C4-2B (cell line): ENCODE measurements around the gene LEO1.
"Not testable (repeated sequence)": the region's sequence is repeated elsewhere in the genome, so short reads cannot be mapped to it uniquely, and the experiment has no call there.

Experiments
- H3K27ac ChIP-seq: fragments of 450-650 bp; 2 replicates; pipeline ENCODE4 v1.5.1; 2017
- ZFX ChIP-seq: fragments of 450-650 bp; IDR thresholded peaks from 2 replicates; pipeline ENCODE4 v1.6.1; 2017
- TF ChIP-seq, protein P1 (sequence below): fragments of 450-650 bp; conservative IDR thresholded peaks from 2 replicates; pipeline ENCODE4 v1.5.1; 2017; ENCODE audit warnings: mild to moderate bottlenecking

LEO1 gene

DNA sequence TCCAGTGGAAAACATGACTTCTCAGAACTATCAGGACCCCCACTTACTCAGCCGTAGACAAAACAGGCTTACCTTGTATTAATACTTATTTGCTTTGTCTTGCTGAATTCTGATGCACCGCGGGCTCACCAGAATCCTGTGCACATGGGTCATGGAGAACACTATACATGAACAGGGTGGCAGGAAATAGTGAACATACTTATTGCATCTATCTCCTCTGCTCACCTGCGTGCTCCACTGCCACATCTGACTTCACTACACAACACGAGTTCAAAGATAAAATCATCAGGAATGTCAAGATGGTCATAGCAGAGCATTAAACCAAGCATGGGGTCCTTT, 36.8 kb upstream of the LEO1 start:
- TF ChIP-seq, protein P1, sequence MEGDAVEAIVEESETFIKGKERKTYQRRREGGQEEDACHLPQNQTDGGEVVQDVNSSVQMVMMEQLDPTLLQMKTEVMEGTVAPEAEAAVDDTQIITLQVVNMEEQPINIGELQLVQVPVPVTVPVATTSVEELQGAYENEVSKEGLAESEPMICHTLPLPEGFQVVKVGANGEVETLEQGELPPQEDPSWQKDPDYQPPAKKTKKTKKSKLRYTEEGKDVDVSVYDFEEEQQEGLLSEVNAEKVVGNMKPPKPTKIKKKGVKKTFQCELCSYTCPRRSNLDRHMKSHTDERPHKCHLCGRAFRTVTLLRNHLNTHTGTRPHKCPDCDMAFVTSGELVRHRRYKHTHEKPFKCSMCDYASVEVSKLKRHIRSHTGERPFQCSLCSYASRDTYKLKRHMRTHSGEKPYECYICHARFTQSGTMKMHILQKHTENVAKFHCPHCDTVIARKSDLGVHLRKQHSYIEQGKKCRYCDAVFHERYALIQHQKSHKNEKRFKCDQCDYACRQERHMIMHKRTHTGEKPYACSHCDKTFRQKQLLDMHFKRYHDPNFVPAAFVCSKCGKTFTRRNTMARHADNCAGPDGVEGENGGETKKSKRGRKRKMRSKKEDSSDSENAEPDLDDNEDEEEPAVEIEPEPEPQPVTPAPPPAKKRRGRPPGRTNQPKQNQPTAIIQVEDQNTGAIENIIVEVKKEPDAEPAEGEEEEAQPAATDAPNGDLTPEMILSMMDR = no peak
- TF ChIP-seq ZFX = no peak
- peak overlapping the region; percentile 62 for H3K27ac ChIP-seq

DNA sequence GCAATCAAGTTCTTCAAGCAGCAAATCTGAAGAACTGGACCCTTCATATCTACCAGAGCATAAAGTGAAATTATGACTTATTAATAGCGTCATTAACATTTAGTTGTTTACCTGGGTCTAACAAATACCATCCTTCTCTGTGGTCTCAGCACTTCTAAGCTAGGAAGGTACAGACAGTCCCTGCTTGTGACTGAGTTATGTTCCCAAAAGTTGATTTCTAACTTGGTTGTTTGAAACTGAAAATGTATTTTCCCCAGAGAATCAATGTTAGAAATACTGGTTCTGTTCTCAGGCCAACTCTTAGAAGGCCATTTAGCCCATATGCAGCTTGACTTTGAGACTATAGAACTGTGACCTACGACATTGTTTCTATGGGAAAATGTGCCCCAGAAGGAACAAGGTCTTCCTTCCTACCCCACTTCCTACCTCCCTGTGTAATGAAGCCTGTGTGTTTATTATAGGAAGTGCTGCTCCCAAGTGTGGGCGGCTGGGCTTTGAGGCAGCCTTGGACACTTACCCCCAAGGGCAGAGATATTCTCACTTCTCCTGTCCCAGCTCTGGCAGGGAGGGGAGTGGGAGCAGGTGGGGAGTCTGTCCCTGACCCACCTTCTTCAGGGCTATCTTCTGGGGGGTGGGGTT, 35.2 kb upstream of the LEO1 start:
- TF ChIP-seq, protein P1 = no peak
- no peak for TF ChIP-seq ZFX

DNA sequence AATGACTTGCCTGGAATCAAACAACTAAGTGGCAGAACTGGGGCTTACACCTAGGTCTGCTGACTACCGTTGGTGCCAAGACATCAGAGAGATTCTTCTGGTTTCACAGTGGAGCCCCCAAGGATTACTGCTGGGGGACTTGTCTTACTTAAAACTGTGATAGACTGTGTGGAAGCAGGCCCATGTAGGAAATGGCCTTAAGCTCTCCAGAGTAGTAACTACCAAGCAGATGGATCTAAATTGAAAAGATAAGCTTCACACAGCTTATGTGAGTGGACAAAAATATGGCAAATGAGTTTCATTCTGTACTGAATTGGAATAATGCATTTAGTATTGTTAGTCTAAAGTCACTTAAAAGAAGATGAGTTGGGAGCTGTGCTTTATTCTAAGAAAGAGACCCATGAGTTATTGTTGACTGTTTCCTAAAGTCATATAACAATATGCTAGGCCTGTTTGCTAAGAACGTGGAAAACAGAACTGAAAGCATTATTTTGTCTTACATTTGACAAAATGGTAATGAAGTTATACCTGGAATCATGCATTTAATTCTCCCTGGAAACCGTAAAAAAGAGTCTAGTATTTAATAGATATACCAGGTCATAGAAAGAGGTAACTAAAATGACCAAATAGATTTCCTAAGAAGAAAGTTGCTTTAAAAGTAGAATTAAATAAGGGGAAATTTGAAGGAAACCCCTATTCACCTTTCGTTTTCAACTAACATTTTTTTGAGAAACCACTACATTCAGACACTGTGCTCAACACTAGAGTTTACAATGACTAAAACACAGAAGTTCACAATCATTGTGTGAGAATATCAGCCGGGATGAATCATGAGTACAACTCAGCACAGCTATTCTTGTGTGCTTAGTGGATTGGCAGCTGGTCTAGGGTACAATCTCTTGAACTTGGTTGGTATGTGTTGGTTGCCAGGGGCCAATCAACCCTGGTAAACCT, 34.4 kb upstream of the LEO1 start:
- H3K27ac ChIP-seq = no peak overlapping the region
- TF ChIP-seq ZFX = no peak
- TF ChIP-seq, protein P1 = no peak

More for the DNA sequence above, 35.2 kb upstream of the LEO1 start:
- no peak overlapping the region for H3K27ac ChIP-seq

DNA sequence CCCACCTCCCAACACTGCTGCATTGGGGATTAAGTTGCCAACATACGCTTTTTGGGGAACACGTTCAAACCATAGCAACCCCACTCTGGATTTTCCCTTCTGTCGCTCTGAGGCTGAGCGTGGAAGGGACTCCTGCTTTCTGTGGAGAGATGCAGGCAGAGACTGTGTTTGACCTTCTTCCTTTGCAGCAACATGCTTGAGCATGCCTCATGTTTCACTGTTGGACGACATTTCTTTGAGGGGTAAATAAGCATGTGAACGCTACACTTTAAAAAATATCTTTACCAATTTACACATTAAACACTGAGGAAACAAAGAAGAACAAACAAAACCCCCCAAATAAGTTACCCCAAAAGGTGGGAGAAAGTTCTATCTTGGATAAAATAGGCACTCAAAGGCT, 33.2 kb upstream of the LEO1 start:
- TF ChIP-seq, protein P1 = no peak
- no peak for TF ChIP-seq ZFX
- H3K27ac ChIP-seq = no peak overlapping the region

DNA sequence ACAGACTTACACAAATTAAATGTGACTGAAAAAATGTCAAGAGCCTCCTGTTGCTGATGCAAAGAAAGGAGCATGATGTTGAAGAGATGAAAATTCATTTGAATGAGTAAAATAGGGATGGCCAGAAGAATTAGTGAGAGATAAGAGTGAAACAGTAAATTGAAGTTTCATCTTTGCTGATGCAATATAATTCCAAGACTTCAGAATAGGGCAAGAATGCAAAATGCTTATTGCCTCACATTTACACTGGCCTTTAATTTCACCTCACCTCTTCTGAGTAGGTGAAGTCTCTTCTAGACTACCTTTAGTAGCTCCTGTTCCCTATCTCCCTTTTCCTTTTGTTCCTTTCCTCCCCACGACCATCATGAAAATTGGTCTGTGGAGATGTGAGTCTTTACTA, 32.1 kb upstream of the LEO1 start:
- TF ChIP-seq ZFX = no peak
- TF ChIP-seq, protein P1 = no peak
- H3K27ac ChIP-seq = no peak overlapping the region

DNA sequence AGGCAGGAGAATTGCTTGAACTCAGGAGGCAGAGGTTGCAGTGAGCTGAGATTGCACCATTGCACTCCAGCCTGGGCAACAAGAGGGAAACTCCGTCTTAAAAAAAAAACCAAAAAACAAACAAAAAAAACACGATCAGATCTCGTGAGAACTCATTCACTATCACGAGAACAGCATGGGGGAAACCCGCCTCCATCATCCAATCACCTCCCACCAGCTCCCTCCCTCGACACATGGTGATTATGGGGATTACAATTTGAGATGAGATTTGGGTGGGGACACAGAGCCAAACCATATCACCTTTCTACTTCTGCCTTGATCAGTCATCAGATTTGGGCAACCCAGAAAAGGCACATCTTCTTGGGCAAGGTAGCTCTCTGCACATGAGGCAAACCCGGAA, 31.5 kb upstream of the LEO1 start:
- not testable (repeated sequence) for H3K27ac ChIP-seq

DNA sequence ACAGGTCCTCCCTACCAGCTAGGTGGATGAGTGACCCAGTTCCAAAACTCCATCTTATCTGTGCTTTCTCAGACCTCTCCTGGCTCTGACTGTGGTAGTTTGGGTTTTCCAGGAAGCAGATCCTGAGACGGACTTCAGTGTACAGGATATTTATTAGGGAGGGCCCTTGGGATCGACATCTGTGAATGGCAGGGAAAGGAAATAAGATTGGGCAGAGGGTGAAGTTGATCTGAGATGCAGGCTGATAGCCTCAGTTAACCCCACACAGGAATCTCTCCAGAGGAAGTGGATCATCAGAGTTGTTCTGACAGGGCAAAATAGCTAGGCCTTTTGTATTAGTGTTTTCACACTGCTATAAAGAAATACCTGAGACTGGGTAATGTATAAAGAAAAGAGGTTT, 30.8 kb upstream of the LEO1 start:
- H3K27ac ChIP-seq = no peak overlapping the region
- TF ChIP-seq ZFX = no peak
- TF ChIP-seq, protein P1 = no peak
